Stimulated activated naive CD8-positive, alpha-beta T cell treated with anti-CD3 and anti-CD28 coated beads, Interleukin-15, amount 100 ng/mL, for 72 hours (primary cell): Measurements from ENCODE around the gene BMPR2.
"Not testable (repeated sequence)": the region's sequence is repeated elsewhere in the genome, so short reads cannot be mapped to it uniquely, and the experiment has no call there.

Experiments
- ATAC-seq: fragments of 150-1000 bp; cut with Tn5 transposase; 2 replicates; pipeline ENCODE4 v1.10.0; 2021; ENCODE audit warnings: mild to moderate bottlenecking, moderate library complexity
- DNase-seq, 2 donors: peaks; one replicate each; pipeline ENCODE4 v3.0.0; 2021 to 2022
- H3K27ac Mint-ChIP-seq, 2 donors: one replicate each; pipeline ENCODE4 v1.8.0; 2022; ENCODE audit warnings: mild to moderate bottlenecking in 2 of 2, mixed read lengths in 2 of 2, moderate library complexity in 2 of 2
- H3K27me3 Mint-ChIP-seq: one replicate; pipeline ENCODE4 v1.8.0; 2022; ENCODE audit warnings: mixed read lengths
- H3K4me1 Mint-ChIP-seq: one replicate; pipeline ENCODE4 v1.8.0; 2022; ENCODE audit warnings: mild to moderate bottlenecking, mixed read lengths
- H3K4me3 Mint-ChIP-seq, 2 donors: one replicate each; pipeline ENCODE4 v1.8.0; 2022; ENCODE audit warnings: mild to moderate bottlenecking in 2 of 2, mixed read lengths in 2 of 2, moderate library complexity in 1 of 2
- H3K9me3 Mint-ChIP-seq, 2 donors: one replicate each; pipeline ENCODE4 v1.8.0; 2022; ENCODE audit warnings: mixed read lengths in 2 of 2

The BMPR2 gene

DNA sequence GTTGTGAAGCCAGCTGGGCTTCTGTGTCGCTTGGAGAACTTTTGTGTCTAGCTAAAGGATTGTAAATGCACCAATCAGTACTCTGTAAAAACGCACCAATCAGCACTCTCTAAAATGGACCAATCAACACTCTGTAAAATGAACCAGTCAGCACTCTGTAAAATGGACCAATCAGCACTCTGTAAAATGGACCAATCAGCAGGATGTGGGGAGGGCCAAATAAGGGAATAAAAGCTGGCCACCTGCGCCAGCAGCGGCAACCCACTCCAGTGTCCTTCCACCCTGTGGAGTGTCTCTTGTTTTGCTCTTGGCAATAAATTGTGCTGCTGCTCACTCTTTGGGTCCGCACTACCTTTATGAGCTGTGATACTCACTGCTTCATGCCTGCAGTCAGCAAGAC, 199.1 kb downstream of the BMPR2 start:
- H3K27ac Mint-ChIP-seq, H3K4me3 Mint-ChIP-seq, H3K27me3 Mint-ChIP-seq, ATAC-seq, H3K9me3 Mint-ChIP-seq, H3K4me1 Mint-ChIP-seq, DNase-seq: not testable (repeated sequence)

- no peaks in the 10 kb centered on the region for H3K27me3 Mint-ChIP-seq
- ATAC-seq (no peak), DNase-seq (no peak)
- H3K9me3 Mint-ChIP-seq: no peaks in the 10 kb centered on the region
- H3K27ac Mint-ChIP-seq: no peak overlapping the region
- H3K4me1 Mint-ChIP-seq: peaks cover under 1% of the 10 kb centered on the region
- H3K4me3 Mint-ChIP-seq: no peak overlapping the region
Observed at GRCh38 chr2:202577250-202578183, 201.4 kb downstream of the BMPR2 start.

GRCh38 chr2:202582846-202583245, 206.7 kb downstream of the BMPR2 start:
- not testable (repeated sequence) for H3K4me1 Mint-ChIP-seq, ATAC-seq, H3K27ac Mint-ChIP-seq, H3K4me3 Mint-ChIP-seq, DNase-seq, H3K9me3 Mint-ChIP-seq, H3K27me3 Mint-ChIP-seq

GRCh38 chr2:202583709-202584219, 207.6 kb downstream of the BMPR2 start:
- Mint-ChIP-seq H3K4me1 (peaks cover 14% of the 10 kb centered on the region), H3K4me3 (no peak overlapping the region), H3K27ac (no peak overlapping the region), H3K27me3 (no peaks in the 10 kb centered on the region), H3K9me3 (no peaks in the 10 kb centered on the region)
- DNase-seq (no peak), ATAC-seq (no peak)

GRCh38 chr2:202588647-202589581, 212.8 kb downstream of the BMPR2 start:
- H3K27ac Mint-ChIP-seq: peak overlapping the region; percentile 58 to 85
- DNase-seq: peak; percentile 66 to 75
- H3K4me1 Mint-ChIP-seq: peaks cover 17% of the 10 kb centered on the region
- no peaks in the 10 kb centered on the region for H3K9me3 Mint-ChIP-seq
- H3K27me3 Mint-ChIP-seq: no peaks in the 10 kb centered on the region
- peak; percentile 96 for ATAC-seq
- peak overlapping the region; percentile 20 to 72 for H3K4me3 Mint-ChIP-seq

DNA sequence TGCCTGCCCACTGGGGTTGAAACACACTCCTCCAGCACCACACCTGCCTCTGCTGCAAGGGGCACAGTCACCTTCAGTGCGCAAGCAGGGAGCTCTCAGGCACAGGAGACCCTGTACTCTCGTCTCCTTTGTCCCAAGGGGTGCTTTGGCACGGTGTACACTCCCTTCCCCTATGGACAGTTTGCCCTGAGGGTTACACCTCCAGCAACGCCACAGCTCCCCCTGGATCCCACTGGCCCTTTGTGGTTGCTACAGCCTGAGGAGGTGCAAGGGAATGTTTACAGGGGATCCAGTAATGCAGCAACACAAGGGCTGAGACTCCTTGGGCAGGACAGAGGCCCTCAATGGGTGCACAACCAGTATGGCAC, 213.4 kb downstream of the BMPR2 start:
- peaks cover 17% of the 10 kb centered on the region for H3K4me1 Mint-ChIP-seq
- no peaks in the 10 kb centered on the region for H3K9me3 Mint-ChIP-seq
- H3K4me3 Mint-ChIP-seq: no peak overlapping the region
- H3K27ac Mint-ChIP-seq: no peak overlapping the region
- no peaks in the 10 kb centered on the region for H3K27me3 Mint-ChIP-seq
- ATAC-seq (no peak), DNase-seq (no peak)

DNA sequence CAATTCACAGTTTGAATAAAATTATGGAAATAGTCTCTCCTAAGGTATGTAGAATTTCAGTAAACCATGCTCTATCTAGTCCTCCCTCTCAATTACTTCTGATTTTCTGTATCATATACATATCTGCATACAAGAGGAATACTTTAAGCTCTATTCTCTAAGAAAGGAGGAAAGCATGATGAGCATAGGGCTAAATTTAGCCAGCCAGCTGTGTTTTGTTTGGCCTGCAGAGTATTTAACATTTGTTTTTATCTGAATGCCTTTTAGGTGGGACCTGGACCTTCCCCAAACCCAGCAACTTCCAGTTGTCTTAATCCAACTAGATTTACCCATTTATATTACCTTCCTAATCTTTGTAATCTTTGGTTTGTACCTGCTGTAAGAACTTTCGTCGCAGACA, 216.4 kb downstream of the BMPR2 start:
- Mint-ChIP-seq H3K27ac (no peak overlapping the region), H3K9me3 (no peaks in the 10 kb centered on the region), H3K27me3 (no peaks in the 10 kb centered on the region), H3K4me1 (peaks cover 24% of the 10 kb centered on the region), H3K4me3 (no peak overlapping the region)
- no peak for DNase-seq
- ATAC-seq: no peak

DNA sequence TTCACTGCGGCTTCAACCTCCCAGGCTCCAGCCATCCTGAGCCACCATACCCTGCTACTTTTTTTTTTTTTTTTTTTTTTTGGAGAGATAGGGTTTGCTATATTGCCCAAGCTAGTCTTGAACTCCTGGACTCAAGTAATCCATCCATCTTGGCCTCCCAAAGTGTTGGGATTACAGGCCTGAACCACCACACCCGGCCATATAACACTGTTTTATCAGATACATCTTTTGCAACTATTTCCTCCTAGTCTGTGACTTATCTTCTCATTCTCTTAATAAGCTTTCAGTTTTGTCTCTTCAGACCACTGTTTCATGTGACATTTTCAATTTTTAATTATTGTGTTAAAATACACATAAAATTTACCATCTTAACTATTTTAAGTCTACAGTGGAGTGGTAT, 223.0 kb downstream of the BMPR2 start:
- Mint-ChIP-seq H3K4me1 (peaks cover 19% of the 10 kb centered on the region), H3K27ac (no peak overlapping the region), H3K9me3 (no peaks in the 10 kb centered on the region), H3K27me3 (no peaks in the 10 kb centered on the region), H3K4me3 (no peak overlapping the region)
- ATAC-seq (no peak), DNase-seq (no peak)

GRCh38 chr2:202599911-202600310, 223.8 kb downstream of the BMPR2 start:
- Mint-ChIP-seq H3K27me3 (no peaks in the 10 kb centered on the region), H3K4me3 (no peak overlapping the region), H3K27ac (no peak overlapping the region), H3K9me3 (no peaks in the 10 kb centered on the region), H3K4me1 (peaks cover 22% of the 10 kb centered on the region)
- DNase-seq (no peak), ATAC-seq (no peak)

GRCh38 chr2:202604699-202605098, 228.6 kb downstream of the BMPR2 start:
- H3K4me3 Mint-ChIP-seq: no peak overlapping the region
- H3K27me3 Mint-ChIP-seq: no peaks in the 10 kb centered on the region
- peaks cover 21% of the 10 kb centered on the region for H3K4me1 Mint-ChIP-seq
- no peak overlapping the region for H3K27ac Mint-ChIP-seq
- no peak for DNase-seq
- H3K9me3 Mint-ChIP-seq: no peaks in the 10 kb centered on the region
- no peak for ATAC-seq

GRCh38 chr2:202605174-202605573, 229.0 kb downstream of the BMPR2 start:
- no peak overlapping the region for H3K4me3 Mint-ChIP-seq
- H3K9me3 Mint-ChIP-seq: no peaks in the 10 kb centered on the region
- DNase-seq: no peak
- no peaks in the 10 kb centered on the region for H3K27me3 Mint-ChIP-seq
- ATAC-seq: no peak
- H3K4me1 Mint-ChIP-seq: peaks cover 25% of the 10 kb centered on the region
- peak overlapping the region in 1 of 2 donors; percentile 22 for H3K27ac Mint-ChIP-seq

- Mint-ChIP-seq H3K4me1 (peaks cover 18% of the 10 kb centered on the region), H3K27ac (no peak overlapping the region), H3K9me3 (no peaks in the 10 kb centered on the region), H3K27me3 (no peaks in the 10 kb centered on the region), H3K4me3 (no peak overlapping the region)
- DNase-seq (no peak), ATAC-seq (no peak)
Observed at GRCh38 chr2:202608142-202608852, 232.2 kb downstream of the BMPR2 start.

DNA sequence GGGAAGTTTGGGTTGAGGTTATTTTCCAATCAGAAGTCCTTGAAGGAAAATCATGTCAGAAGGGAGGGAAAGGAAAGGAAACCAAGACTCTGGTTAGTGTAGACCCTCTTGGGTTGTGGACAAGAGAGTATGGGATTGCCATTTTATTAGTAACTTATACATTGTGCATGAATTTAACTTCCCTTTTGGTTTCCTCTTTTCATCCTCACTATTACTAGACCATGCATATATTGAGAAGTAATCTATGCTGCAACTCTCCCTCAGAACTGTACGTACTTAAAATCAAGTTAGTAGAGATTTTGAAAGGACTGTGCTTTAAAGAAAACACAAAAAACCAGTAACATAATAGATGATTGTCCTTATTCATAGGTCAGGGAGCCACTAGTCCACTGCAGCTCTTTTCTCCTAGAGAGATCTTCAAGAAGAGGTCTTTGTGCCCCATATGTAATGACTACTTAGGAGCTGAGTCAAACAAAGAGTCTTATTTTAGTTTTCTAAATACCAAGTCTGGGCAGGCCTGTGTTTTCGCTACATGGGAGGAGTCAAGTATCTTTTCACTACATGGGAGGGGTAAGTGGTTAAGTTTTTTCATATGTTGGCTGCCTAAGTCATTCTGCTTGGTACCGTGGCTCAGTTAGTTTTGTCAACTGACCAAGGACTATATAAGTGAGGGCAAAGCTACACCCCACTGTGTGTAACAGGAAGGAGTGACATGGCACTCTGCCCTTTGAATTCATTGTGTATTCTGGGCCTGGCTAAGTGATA, 233.4 kb downstream of the BMPR2 start:
- Mint-ChIP-seq H3K9me3 (no peaks in the 10 kb centered on the region), H3K4me1 (peaks cover 18% of the 10 kb centered on the region), H3K27ac (peak overlapping the region in 1 of 2 donors; percentile 83), H3K4me3 (no peak overlapping the region), H3K27me3 (no peaks in the 10 kb centered on the region)
- ATAC-seq: peak; percentile 88
- no peak for DNase-seq

DNA sequence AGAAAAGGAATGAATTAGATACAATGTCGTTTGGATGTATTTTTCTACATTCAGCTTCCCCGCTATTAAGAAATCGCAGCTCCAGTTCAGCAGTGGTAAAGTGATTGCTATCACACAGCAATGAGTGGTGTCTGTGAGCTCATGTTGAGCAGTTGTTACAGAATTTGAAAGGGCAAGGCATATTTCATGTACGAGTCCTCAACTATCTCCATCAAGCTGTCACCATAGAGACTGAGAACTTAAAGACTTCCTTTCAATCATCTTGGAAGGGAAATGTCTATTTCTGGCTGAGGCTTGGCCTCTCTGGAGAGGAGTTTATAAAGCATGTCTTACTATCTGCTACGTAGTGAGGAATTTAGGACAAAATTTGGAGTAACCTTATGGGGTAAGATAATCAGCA, 234.3 kb downstream of the BMPR2 start:
- Mint-ChIP-seq H3K4me1 (peaks cover 10% of the 10 kb centered on the region), H3K27me3 (no peaks in the 10 kb centered on the region), H3K9me3 (no peaks in the 10 kb centered on the region), H3K27ac (no peak overlapping the region), H3K4me3 (no peak overlapping the region)
- DNase-seq: no peak
- no peak for ATAC-seq

- ATAC-seq (no peak), DNase-seq (no peak)
- H3K4me3 Mint-ChIP-seq: no peak overlapping the region
- H3K9me3 Mint-ChIP-seq: no peaks in the 10 kb centered on the region
- H3K27ac Mint-ChIP-seq: no peak overlapping the region
- peaks cover 10% of the 10 kb centered on the region for H3K4me1 Mint-ChIP-seq
- H3K27me3 Mint-ChIP-seq: no peaks in the 10 kb centered on the region
Observed at GRCh38 chr2:202612145-202612544, 236.0 kb downstream of the BMPR2 start.
